GM18498 (cell line): Measurements from ENCODE around the gene VBP1.
"Not testable (repeated sequence)": the region's sequence is repeated elsewhere in the genome, so short reads cannot be mapped to it uniquely, and the experiment has no call there.

ENCODE experiments used
- ATAC-seq: cut with Tn5 transposase; IDR thresholded peaks from one replicate; pipeline ENCODE4 v1.9.1; 2021; ENCODE audit warnings: mild to moderate bottlenecking, moderate library complexity; ENCODE audit not compliant: unreplicated experiment

Gene VBP1

GRCh38 chrX:155262970-155263754 lies 46.9 kb downstream of the VBP1 start:
- ATAC-seq: peak; percentile 37

GRCh38 chrX:155263854-155264628 lies 47.8 kb downstream of the VBP1 start, which contains the start of gene RAB39B:
RAB39B (minus strand) TSS chrX:155264491; CDS start chrX:155264288, 203 bp downstream.
- ATAC-seq: peak; percentile 95

- no peak for ATAC-seq
Observed at GRCh38 chrX:155266439-155266838, 50.2 kb downstream of the VBP1 start.

GRCh38 chrX:155267995-155268394 lies 51.7 kb downstream of the VBP1 start:
- not testable (repeated sequence) for ATAC-seq

- ATAC-seq: no peak
Observed at GRCh38 chrX:155270969-155271368, 54.7 kb downstream of the VBP1 start.

GRCh38 chrX:155279873-155280272 lies 63.6 kb downstream of the VBP1 start:
- ATAC-seq: no peak
